ENCODE measurements around the gene TLL1. TPM values are rescaled to one million over a fixed set of nuclear protein-coding genes. Genes with fewer than 3 reads are reported as not detected.

TLL1 gene
- total and polyA plus RNA-seq, 2 experiments from 2014 or later = 0.18 to 2.4 TPM

- Histone ChIP-seq H3K27me3 (ENCODE audit: insufficient read depth) (no peaks in the 10 kb centered on the region), H3K79me2 (replicated peaks; ENCODE audit: insufficient read depth) (no peaks in the 10 kb centered on the region), H3F3A (replicated peaks; ENCODE audit: low read depth) (no peaks in the 10 kb centered on the region), H3K27ac (ENCODE audit: low read depth) (no peak overlapping the region), H3K36me3 (ENCODE audit: insufficient read depth) (no peaks in the 10 kb centered on the region), H3K4me2 (no peak overlapping the region), H4K20me1 (replicated peaks; ENCODE audit: insufficient read depth) (no peaks in the 10 kb centered on the region), H3K9me2 (ENCODE audit: insufficient read depth) (no peaks in the 10 kb centered on the region), H2AFZ (no peak overlapping the region), H3K4me3 (no peak overlapping the region), H3K4me1 (ENCODE audit: insufficient read depth) (no peaks in the 10 kb centered on the region)
- ATAC-seq = no peak
- H3K27me3 Mint-ChIP-seq (ENCODE audit: insufficient read depth, low read depth, poor library complexity) = no peaks in the 10 kb centered on the region
- DNase-seq (ENCODE audit: low spot score) = no peak
- no peaks in the 10 kb centered on the region for H3K9me3 Mint-ChIP-seq
- H3K4me1 Mint-ChIP-seq = no peaks in the 10 kb centered on the region
- H3K27ac Mint-ChIP-seq = no peak overlapping the region
- no peak overlapping the region for H3K4me3 Mint-ChIP-seq
- TF ChIP-seq CREB1 (CRISPR knock-in tag; IDR thresholded peaks at IDR 0.05; ENCODE audit: low read depth) (no peak), STAT1 (IDR thresholded peaks at IDR 0.05; ENCODE audit: unreplicated experiment) (no peak), CTCF (conservative IDR thresholded peaks at IDR 0.05; ENCODE audit: low read depth in 2 of 2) (no peak)
- no peaks in the 10 kb centered on the region for H3K36me3 Mint-ChIP-seq (ENCODE audit: low read depth)
Measured at GRCh38 chr4:166123546-166123945, 250.5 kb downstream of the TLL1 start.

GRCh38 chr4:166128403-166128802, 255.4 kb downstream of the TLL1 start:
- Histone ChIP-seq H3K36me3 (ENCODE audit: insufficient read depth) (no peaks in the 10 kb centered on the region), H3K27ac (ENCODE audit: low read depth) (no peak overlapping the region), H4K20me1 (replicated peaks; ENCODE audit: insufficient read depth) (no peaks in the 10 kb centered on the region), H3K4me1 (ENCODE audit: insufficient read depth) (no peaks in the 10 kb centered on the region), H2AFZ (no peak overlapping the region), H3F3A (replicated peaks; ENCODE audit: low read depth) (no peaks in the 10 kb centered on the region), H3K79me2 (replicated peaks; ENCODE audit: insufficient read depth) (no peaks in the 10 kb centered on the region), H3K27me3 (ENCODE audit: insufficient read depth) (no peaks in the 10 kb centered on the region), H3K4me2 (no peak overlapping the region), H3K9me2 (ENCODE audit: insufficient read depth) (no peaks in the 10 kb centered on the region), H3K4me3 (no peak overlapping the region)
- no peak overlapping the region for H3K4me3 Mint-ChIP-seq
- H3K9me3 Mint-ChIP-seq = peaks cover 5% of the 10 kb centered on the region; the same call in 2 of the 3 replicates
- no peak for ATAC-seq
- no peaks in the 10 kb centered on the region for H3K27me3 Mint-ChIP-seq (ENCODE audit: insufficient read depth, low read depth, poor library complexity)
- DNase-seq (ENCODE audit: low spot score) = no peak
- H3K36me3 Mint-ChIP-seq (ENCODE audit: low read depth) = no peaks in the 10 kb centered on the region; the same call in 1 of the 3 replicates
- H3K27ac Mint-ChIP-seq = no peak overlapping the region
- H3K4me1 Mint-ChIP-seq = no peaks in the 10 kb centered on the region
- TF ChIP-seq POLR2AphosphoS5 (IDR thresholded peaks at IDR 0.05; ENCODE audit: low read depth) (no peak), CREB1 (CRISPR knock-in tag; IDR thresholded peaks at IDR 0.05; ENCODE audit: low read depth) (no peak), JUNB (IDR thresholded peaks at IDR 0.05; ENCODE audit: unreplicated experiment) (no peak), EZH2phosphoT487 (IDR thresholded peaks at IDR 0.05; ENCODE audit: unreplicated experiment) (no peak), ETS1 (IDR thresholded peaks at IDR 0.05) (no peak), ZNF331 (CRISPR knock-in tag; IDR thresholded peaks at IDR 0.05; ENCODE audit: low read depth) (no peak), ZNF114 (CRISPR knock-in tag; IDR thresholded peaks at IDR 0.05) (no peak), REST (IDR thresholded peaks at IDR 0.05; ENCODE audit: unreplicated experiment) (no peak)

All from GM23338 (cell line).